Non-pigmented ciliary epithelial cell (primary cell): ENCODE data around the gene C16orf96.

ENCODE experiments used
- DNase-seq: peaks from one replicate; pipeline ENCODE4 v3.0.0-alpha.2; 2010; ENCODE audit warnings: low read depth

Gene C16orf96

GRCh38 chr16:4601864-4602186, 45.7 kb downstream of the C16orf96 start:
- DNase-seq: no peak

- DNase-seq: no peak
These were observed 46.2 kb downstream of the C16orf96 start for GRCh38 chr16:4602331-4602730.

- DNase-seq: no peak
These were observed 47.6 kb downstream of the C16orf96 start for GRCh38 chr16:4603624-4604170.

GRCh38 chr16:4604401-4604800, 48.3 kb downstream of the C16orf96 start:
- DNase-seq: no peak

- DNase-seq: no peak
These were observed 50.2 kb downstream of the C16orf96 start for GRCh38 chr16:4606354-4606753.

GRCh38 chr16:4607841-4608703, 51.9 kb downstream of the C16orf96 start:
- no peak for DNase-seq

- no peak for DNase-seq
These were observed 52.5 kb downstream of the C16orf96 start for GRCh38 chr16:4608704-4608980.

GRCh38 chr16:4609200-4610010, 53.3 kb downstream of the C16orf96 start:
- no peak for DNase-seq

- DNase-seq: no peak
These were observed 54.2 kb downstream of the C16orf96 start for GRCh38 chr16:4610011-4611005.

- no peak for DNase-seq
These were observed 55.3 kb downstream of the C16orf96 start for GRCh38 chr16:4611337-4612021.

GRCh38 chr16:4612474-4612931, 56.4 kb downstream of the C16orf96 start:
- DNase-seq: no peak

GRCh38 chr16:4612977-4613635, 57.0 kb downstream of the C16orf96 start:
- no peak for DNase-seq

GRCh38 chr16:4613636-4614570, 57.8 kb downstream of the C16orf96 start:
- DNase-seq: no peak

- DNase-seq: no peak
These were observed 58.6 kb downstream of the C16orf96 start, which contains the start of gene UBALD1 for GRCh38 chr16:4614571-4615383. UBALD1 (minus strand) TSS chr16:4614888; CDS start chr16:4614797, 91 bp downstream.

GRCh38 chr16:4615384-4616046, 59.4 kb downstream of the C16orf96 start:
- no peak for DNase-seq

- DNase-seq: peak; percentile 99
These were observed 60.1 kb downstream of the C16orf96 start for GRCh38 chr16:4616047-4616811.

- no peak for DNase-seq
These were observed 61.7 kb downstream of the C16orf96 start for GRCh38 chr16:4617880-4618279.
